ENCODE results near the gene SYN1. TPM values are rescaled to one million over a fixed set of nuclear protein-coding genes. Genes with fewer than 3 reads are reported as not detected.

The SYN1 gene
- total RNA-seq, 3 donors from 2014 or later (not counting 1 experiment from before 2014, with no cell fraction given), result 0.40 TPM; not detected in 2

- H3K36me3 Mint-ChIP-seq, result no peaks in the 10 kb centered on the region
- H3K4me1 Mint-ChIP-seq, result peaks cover 4 to 15% of the 10 kb centered on the region in 2 donors
- no peak overlapping the region for H3K4me3 ChIP-seq (ENCODE audit: low read length)
- H3K9me3 ChIP-seq (ENCODE audit: control insufficient read depth, insufficient read depth, low read length), result no peaks in the 10 kb centered on the region
- H3K27ac ChIP-seq (ENCODE audit: low read length), result no peak overlapping the region
- no peak overlapping the region for H3K27ac Mint-ChIP-seq
- intact Hi-C loops (cut with micrococcal nuclease), result no loop called here
- H3K4me1 ChIP-seq (ENCODE audit: control insufficient read depth, insufficient read depth, low read length), result peaks cover 9% of the 10 kb centered on the region
- no peak for DNase-seq
- TF ChIP-seq, protein P1, sequence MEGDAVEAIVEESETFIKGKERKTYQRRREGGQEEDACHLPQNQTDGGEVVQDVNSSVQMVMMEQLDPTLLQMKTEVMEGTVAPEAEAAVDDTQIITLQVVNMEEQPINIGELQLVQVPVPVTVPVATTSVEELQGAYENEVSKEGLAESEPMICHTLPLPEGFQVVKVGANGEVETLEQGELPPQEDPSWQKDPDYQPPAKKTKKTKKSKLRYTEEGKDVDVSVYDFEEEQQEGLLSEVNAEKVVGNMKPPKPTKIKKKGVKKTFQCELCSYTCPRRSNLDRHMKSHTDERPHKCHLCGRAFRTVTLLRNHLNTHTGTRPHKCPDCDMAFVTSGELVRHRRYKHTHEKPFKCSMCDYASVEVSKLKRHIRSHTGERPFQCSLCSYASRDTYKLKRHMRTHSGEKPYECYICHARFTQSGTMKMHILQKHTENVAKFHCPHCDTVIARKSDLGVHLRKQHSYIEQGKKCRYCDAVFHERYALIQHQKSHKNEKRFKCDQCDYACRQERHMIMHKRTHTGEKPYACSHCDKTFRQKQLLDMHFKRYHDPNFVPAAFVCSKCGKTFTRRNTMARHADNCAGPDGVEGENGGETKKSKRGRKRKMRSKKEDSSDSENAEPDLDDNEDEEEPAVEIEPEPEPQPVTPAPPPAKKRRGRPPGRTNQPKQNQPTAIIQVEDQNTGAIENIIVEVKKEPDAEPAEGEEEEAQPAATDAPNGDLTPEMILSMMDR (IDR thresholded peaks at IDR 0.05), result no peak
- no peaks in the 10 kb centered on the region for H3K9me3 Mint-ChIP-seq
- H3K27me3 Mint-ChIP-seq (ENCODE audit: low read depth in 2 of 2), result peaks cover 0 to 15% of the 10 kb centered on the region in 2 donors
- ATAC-seq, result no peak
- no peaks in the 10 kb centered on the region for H3K27me3 ChIP-seq (ENCODE audit: control insufficient read depth, insufficient read depth, low read length)
- 96% methylated on average over 20 of the region's 20 CpGs for WGBS (ENCODE audit: insufficient coverage)
- no peak overlapping the region for H3K4me3 Mint-ChIP-seq
- H3K36me3 ChIP-seq (ENCODE audit: control insufficient read depth, insufficient read depth, low read length), result peaks cover 9% of the 10 kb centered on the region
These were observed 43.4 kb downstream of the SYN1 start for GRCh38 chrX:47576021-47576898.

GRCh38 chrX:47574547-47575301, 44.9 kb downstream of the SYN1 start:
- no peaks in the 10 kb centered on the region for H3K36me3 Mint-ChIP-seq
- ATAC-seq (peak in 2 of 3 donors; percentile 16 to 44), DNase-seq (no peak)
- H3K4me1 Mint-ChIP-seq, result peaks cover 4 to 14% of the 10 kb centered on the region in 2 donors
- no peaks in the 10 kb centered on the region for H3K9me3 ChIP-seq (ENCODE audit: control insufficient read depth, insufficient read depth, low read length)
- H3K27me3 ChIP-seq (ENCODE audit: control insufficient read depth, insufficient read depth, low read length), result no peaks in the 10 kb centered on the region
- no peak overlapping the region for H3K27ac Mint-ChIP-seq
- 40% methylated on average over 27 of the region's 27 CpGs for WGBS (ENCODE audit: insufficient coverage)
- H3K9me3 Mint-ChIP-seq, result no peaks in the 10 kb centered on the region
- H3K4me3 Mint-ChIP-seq, result no peak overlapping the region
- H3K4me1 ChIP-seq (ENCODE audit: control insufficient read depth, insufficient read depth, low read length), result peaks cover 8% of the 10 kb centered on the region
- H3K36me3 ChIP-seq (ENCODE audit: control insufficient read depth, insufficient read depth, low read length), result peaks cover 19% of the 10 kb centered on the region
- H3K4me3 ChIP-seq (ENCODE audit: low read length), result no peak overlapping the region
- TF ChIP-seq, protein P1 (IDR thresholded peaks at IDR 0.05), result no peak
- intact Hi-C loops (cut with micrococcal nuclease), result no loop called here
- H3K27ac ChIP-seq (ENCODE audit: low read length), result no peak overlapping the region
- H3K27me3 Mint-ChIP-seq (ENCODE audit: low read depth in 2 of 2), result peaks cover 0 to 15% of the 10 kb centered on the region in 2 donors

DNA sequence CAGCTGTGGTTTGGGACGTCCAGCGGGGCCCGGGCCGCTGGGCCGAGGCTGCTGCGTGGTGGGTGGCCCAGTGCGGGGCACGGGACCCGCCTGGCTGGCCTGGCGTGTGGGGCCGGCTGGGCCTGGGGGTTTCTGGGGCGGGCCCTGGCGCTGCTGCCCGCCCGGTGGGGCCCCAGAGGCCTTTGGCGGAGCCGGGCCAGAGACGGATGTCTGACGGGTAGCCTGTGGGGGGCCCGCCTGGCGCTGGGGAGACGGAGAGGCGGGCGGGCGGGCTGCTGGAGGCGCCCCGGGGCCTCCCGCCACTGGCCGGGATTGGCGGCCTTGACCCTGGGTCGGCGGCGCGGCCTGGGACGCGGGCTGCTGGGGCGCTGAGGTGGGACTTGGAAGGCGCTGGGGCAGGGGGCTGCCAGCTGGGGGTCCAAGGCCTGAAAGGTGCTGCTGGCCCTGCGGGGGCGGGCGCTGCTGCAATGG, 45.5 kb downstream of the SYN1 start:
- H3K27me3 Mint-ChIP-seq (ENCODE audit: low read depth in 2 of 2), result peaks cover 0 to 15% of the 10 kb centered on the region in 2 donors
- no peak for DNase-seq
- H3K36me3 ChIP-seq (ENCODE audit: control insufficient read depth, insufficient read depth, low read length), result peaks cover 24% of the 10 kb centered on the region
- no peak overlapping the region for H3K4me3 Mint-ChIP-seq
- TF ChIP-seq, protein P1 (IDR thresholded peaks at IDR 0.05), result no peak
- no peaks in the 10 kb centered on the region for H3K36me3 Mint-ChIP-seq
- peaks cover 4 to 14% of the 10 kb centered on the region in 2 donors for H3K4me1 Mint-ChIP-seq
- H3K4me1 ChIP-seq (ENCODE audit: control insufficient read depth, insufficient read depth, low read length), result peaks cover 8% of the 10 kb centered on the region
- H3K9me3 ChIP-seq (ENCODE audit: control insufficient read depth, insufficient read depth, low read length), result no peaks in the 10 kb centered on the region
- intact Hi-C loops (cut with micrococcal nuclease), result no loop called here
- H3K27me3 ChIP-seq (ENCODE audit: control insufficient read depth, insufficient read depth, low read length), result no peaks in the 10 kb centered on the region
- no peak overlapping the region for H3K27ac ChIP-seq (ENCODE audit: low read length)
- peak overlapping the region in 1 of 2 donors; percentile 45 for H3K27ac Mint-ChIP-seq
- H3K4me3 ChIP-seq (ENCODE audit: low read length), result no peak overlapping the region
- 18% methylated on average over 41 of the region's 41 CpGs for WGBS (ENCODE audit: insufficient coverage)
- no peaks in the 10 kb centered on the region for H3K9me3 Mint-ChIP-seq
- peak in 1 of 3 donors; percentile 28 for ATAC-seq
